ENCODE data around the gene FBXL2. TPM values are rescaled to one million over a fixed set of nuclear protein-coding genes. Genes with fewer than 3 reads are reported as not detected.

Gene FBXL2
- total RNA-seq, 3 donors from 2014 or later: 0.43 to 5.6 (median 1.2) TPM

DNA sequence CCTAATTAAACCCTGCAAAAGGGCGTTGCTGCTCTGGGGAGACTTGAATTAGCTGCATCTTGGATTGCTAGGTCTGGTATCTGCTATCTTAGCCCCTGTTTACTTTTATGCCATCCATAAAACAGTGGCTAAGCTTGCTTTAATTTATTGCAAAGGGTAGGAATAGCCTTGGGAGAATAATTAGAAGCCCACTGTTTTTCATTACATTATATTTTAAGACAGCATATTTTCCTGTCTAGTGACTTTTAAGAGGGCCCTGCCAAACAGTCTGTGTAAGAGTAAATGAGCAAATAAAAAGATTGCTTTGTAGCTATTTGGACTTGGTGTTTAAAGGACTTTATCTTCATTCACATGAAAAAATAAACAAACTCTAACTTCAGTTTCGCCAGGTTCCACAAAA, 41.2 kb upstream of the FBXL2 start:
- TF ChIP-seq, protein P1, sequence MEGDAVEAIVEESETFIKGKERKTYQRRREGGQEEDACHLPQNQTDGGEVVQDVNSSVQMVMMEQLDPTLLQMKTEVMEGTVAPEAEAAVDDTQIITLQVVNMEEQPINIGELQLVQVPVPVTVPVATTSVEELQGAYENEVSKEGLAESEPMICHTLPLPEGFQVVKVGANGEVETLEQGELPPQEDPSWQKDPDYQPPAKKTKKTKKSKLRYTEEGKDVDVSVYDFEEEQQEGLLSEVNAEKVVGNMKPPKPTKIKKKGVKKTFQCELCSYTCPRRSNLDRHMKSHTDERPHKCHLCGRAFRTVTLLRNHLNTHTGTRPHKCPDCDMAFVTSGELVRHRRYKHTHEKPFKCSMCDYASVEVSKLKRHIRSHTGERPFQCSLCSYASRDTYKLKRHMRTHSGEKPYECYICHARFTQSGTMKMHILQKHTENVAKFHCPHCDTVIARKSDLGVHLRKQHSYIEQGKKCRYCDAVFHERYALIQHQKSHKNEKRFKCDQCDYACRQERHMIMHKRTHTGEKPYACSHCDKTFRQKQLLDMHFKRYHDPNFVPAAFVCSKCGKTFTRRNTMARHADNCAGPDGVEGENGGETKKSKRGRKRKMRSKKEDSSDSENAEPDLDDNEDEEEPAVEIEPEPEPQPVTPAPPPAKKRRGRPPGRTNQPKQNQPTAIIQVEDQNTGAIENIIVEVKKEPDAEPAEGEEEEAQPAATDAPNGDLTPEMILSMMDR (IDR thresholded peaks at IDR 0.05): no peak
- no peaks in the 10 kb centered on the region for H3K36me3 ChIP-seq (ENCODE audit: low read depth)
- DNase-seq (no peak), ATAC-seq (no peak)
- H3K4me1 ChIP-seq (ENCODE audit: low read depth): no peaks in the 10 kb centered on the region
- intact Hi-C loops (cut with DNase I, micrococcal nuclease): no loop called here
- no peaks in the 10 kb centered on the region for H3K9me3 ChIP-seq
- H3K4me3 ChIP-seq: no peak overlapping the region

DNA sequence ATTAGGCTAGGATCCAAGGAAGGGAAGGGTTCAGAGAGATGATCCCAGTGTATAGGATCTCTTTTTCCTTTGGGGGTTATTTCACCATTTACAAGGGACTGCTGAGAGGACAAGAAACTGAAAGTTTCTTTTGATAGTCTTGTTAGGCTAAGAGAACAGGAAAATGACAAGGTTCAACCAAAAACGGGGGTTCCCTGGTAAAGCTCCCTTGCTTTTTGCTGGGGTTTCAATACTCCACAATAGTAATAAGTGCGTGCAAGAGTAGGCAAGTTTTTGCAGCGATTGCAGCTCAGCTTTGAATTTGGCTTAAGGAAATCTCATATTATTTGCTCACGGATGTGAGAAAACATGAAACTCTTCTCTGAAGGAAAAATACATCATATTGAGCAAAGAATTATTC, 39.8 kb upstream of the FBXL2 start:
- no peaks in the 10 kb centered on the region for H3K36me3 ChIP-seq (ENCODE audit: low read depth)
- no peaks in the 10 kb centered on the region for H3K9me3 ChIP-seq
- H3K4me3 ChIP-seq: no peak overlapping the region
- DNase-seq: no peak
- intact Hi-C loops (cut with DNase I, micrococcal nuclease): no loop called here
- H3K4me1 ChIP-seq (ENCODE audit: low read depth): no peaks in the 10 kb centered on the region
- no peak for ATAC-seq
- TF ChIP-seq, protein P1 (IDR thresholded peaks at IDR 0.05): no peak

DNA sequence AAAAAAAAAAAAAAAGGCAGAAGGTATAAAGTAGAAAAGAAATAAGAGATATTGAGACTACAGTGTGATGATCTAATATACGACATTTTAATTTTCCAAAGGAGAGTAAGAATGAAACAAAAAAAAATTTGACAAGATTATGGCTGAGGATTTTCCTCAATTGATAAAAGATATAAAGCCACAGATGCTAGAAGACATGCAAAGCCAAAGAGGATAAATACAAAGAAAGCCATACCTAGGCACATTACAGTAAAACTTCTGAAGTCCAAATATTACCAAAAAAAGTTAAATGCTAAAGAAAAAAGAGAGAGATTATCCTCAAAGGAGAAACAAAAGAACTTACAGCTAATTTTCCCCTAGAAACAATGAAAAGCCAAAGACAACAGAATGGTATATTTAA, 38.3 kb upstream of the FBXL2 start:
- intact Hi-C loops (cut with DNase I, micrococcal nuclease): no loop called here
- ATAC-seq (no peak), DNase-seq (no peak)
- H3K4me3 ChIP-seq: no peak overlapping the region
- TF ChIP-seq, protein P1 (IDR thresholded peaks at IDR 0.05): no peak
- no peaks in the 10 kb centered on the region for H3K9me3 ChIP-seq
- no peaks in the 10 kb centered on the region for H3K36me3 ChIP-seq (ENCODE audit: low read depth)
- no peaks in the 10 kb centered on the region for H3K4me1 ChIP-seq (ENCODE audit: low read depth)

DNA sequence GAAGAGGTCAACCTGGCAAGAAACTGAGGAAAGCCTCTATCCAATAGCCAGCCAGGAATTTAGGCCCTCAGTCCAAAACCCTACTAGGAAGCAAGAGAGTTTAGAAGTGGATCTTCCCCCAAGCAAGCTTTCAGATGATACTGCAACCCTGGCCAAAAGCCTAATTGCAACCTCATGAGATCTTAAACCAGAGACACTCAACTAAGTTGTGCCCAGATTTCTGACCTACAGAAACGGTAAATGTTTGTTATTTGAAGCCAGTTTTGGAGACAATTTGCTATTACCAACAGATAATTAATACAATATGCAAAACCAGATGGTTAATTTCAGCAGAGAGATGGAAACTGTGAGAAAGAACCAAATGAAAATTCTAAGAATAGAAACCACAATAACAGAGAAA, 37.0 kb upstream of the FBXL2 start:
- intact Hi-C loops (cut with DNase I, micrococcal nuclease): no loop called here

DNA sequence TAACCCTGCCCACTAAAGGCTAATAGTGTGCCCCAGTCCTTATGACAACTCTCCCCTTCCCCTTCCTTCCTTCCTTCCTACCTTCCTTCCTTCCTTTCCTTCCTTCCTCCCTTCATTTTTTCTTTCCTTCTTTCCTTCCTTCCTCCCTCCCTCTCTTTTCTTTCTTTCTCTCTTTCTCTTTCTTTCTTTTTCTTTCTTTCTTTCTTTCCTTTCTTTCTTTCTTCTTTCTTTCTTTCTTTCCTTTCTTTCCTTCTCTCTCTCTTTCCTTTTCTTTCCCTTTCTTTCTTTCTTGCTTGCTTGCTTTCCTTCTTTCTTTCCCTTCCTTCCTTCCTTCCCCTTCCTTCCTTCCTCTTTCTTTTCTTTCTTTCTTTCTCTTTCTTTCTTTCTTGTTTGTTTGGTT, 30.5 kb upstream of the FBXL2 start:
- Histone ChIP-seq H3K36me3 (ENCODE audit: low read depth) (no peaks in the 10 kb centered on the region), H3K4me3 (no peak overlapping the region), H3K4me1 (ENCODE audit: low read depth) (no peaks in the 10 kb centered on the region), H3K9me3 (no peaks in the 10 kb centered on the region)
- ATAC-seq (no peak), DNase-seq (no peak)
- TF ChIP-seq, protein P1 (IDR thresholded peaks at IDR 0.05): no peak
- intact Hi-C loops (cut with DNase I, micrococcal nuclease): no loop called here

More for the DNA sequence above, 37.0 kb upstream of the FBXL2 start:
- Histone ChIP-seq H3K4me3 (no peak overlapping the region), H3K36me3 (ENCODE audit: low read depth) (no peaks in the 10 kb centered on the region), H3K4me1 (ENCODE audit: low read depth) (no peaks in the 10 kb centered on the region), H3K9me3 (no peaks in the 10 kb centered on the region)
- TF ChIP-seq, protein P1 (IDR thresholded peaks at IDR 0.05): no peak
- DNase-seq (no peak), ATAC-seq (no peak)

DNA sequence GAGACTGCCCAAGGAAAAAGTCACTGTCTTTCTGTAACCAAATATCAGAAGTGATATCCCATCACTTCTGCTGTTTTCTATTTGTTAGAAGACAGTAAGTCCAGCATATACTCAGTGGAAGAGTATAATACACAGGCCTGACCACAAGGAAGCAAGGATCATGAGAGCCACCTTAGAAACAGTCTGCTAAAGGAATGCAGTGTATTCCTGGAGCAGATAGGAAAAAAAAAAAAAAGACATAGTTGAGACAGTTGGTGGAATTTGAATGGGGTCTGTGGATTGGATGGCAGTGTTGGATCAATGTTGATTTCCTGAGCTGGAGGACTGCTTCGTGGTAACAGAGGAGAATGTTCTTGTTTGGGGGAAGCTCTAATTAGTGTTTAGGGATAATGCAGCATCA, 26.5 kb upstream of the FBXL2 start:
- Histone ChIP-seq H3K4me3 (no peak overlapping the region), H3K9me3 (no peaks in the 10 kb centered on the region), H3K36me3 (ENCODE audit: low read depth) (no peaks in the 10 kb centered on the region), H3K4me1 (ENCODE audit: low read depth) (no peaks in the 10 kb centered on the region)
- TF ChIP-seq, protein P1 (IDR thresholded peaks at IDR 0.05): no peak
- ATAC-seq (no peak), DNase-seq (no peak)
- intact Hi-C loops (cut with DNase I, micrococcal nuclease): no loop called here

Measured in mucosa of descending colon (tissue), 3 donors.